Breast epithelium (tissue), 4 donors: ENCODE results near the gene CEP128. TPM values are rescaled to one million over a fixed set of nuclear protein-coding genes. Genes with fewer than 3 reads are reported as not detected.
"Not testable (repeated sequence)": the region's sequence is repeated elsewhere in the genome, so short reads cannot be mapped to it uniquely, and the experiment has no call there.

ENCODE experiments used
- DNase-seq, 2 donors: peaks; one replicate each; pipeline ENCODE4 v3.0.0-alpha.2; 2019; ENCODE audit warnings: low spot score in 2 of 2
- H3K27ac ChIP-seq, 2 donors: fragments of 200-600 bp; sonication (generic) in 1 of 2; one replicate each; pipeline ENCODE4 v1.5.1; 2016 to 2019; ENCODE audit warnings: mild to moderate bottlenecking in 1 of 2
- H3K27me3 ChIP-seq, 2 donors: fragments of 200-600 bp; sonication (generic) in 1 of 2; one replicate each; pipeline versions ENCODE4 v1.5.1 to v1.6.0; 2017 to 2019; ENCODE audit warnings: control low read depth in 1 of 2, mild to moderate bottlenecking in 1 of 2
- H3K36me3 ChIP-seq: fragments of 200-600 bp; one replicate; pipeline ENCODE4 v1.5.1; 2019
- H3K4me1 ChIP-seq, 2 donors: fragments of 200-600 bp; sonication (generic); one replicate each; pipeline ENCODE4 v1.5.1; 2016 to 2019; ENCODE audit warnings: control low read depth in 1 of 2
- H3K4me3 ChIP-seq, 3 donors: fragments of 200-600 bp; sonication (generic); 1 replicate in 2 of 3; 2 replicates in 1 of 3; pipeline ENCODE4 v1.5.1; 2016 to 2019; ENCODE audit warnings: mild to moderate bottlenecking in 3 of 3, moderate library complexity in 2 of 3
- H3K9me3 ChIP-seq, 2 donors: fragments of 200-600 bp; sonication (generic) in 1 of 2; one replicate each; pipeline ENCODE4 v1.5.1; 2016 to 2019; ENCODE audit warnings: control low read depth in 1 of 2
- CTCF ChIP-seq, 3 donors: fragments of 450-650 bp; IDR thresholded peaks; one replicate each; pipeline ENCODE4 v1.5.1; 2016 to 2017; ENCODE audit warnings: antibody characterized with exemption in 3 of 3, mild to moderate bottlenecking in 3 of 3, moderate library complexity in 3 of 3
- POLR2A ChIP-seq: fragments of 450-650 bp; IDR thresholded peaks from one replicate; pipeline ENCODE4 v1.6.1; 2016; ENCODE audit warnings: antibody characterized with exemption, mild to moderate bottlenecking, moderate library complexity
- POLR2AphosphoS5 ChIP-seq, 3 donors: sonication (generic); formaldehyde crosslinking; IDR thresholded peaks; one replicate each; pipeline ENCODE4 v1.6.1; 2017; ENCODE audit warnings: antibody characterized with exemption in 3 of 3
- intact Hi-C: fragments of 100-400 bp; cut with DNase I; formaldehyde crosslinking; loops from one replicate; pipeline ENCODE4 v1.15.1; 2023; ENCODE audit warnings: low total_unique reads
- total RNA-seq, 3 donors: library from RNA; depleted of rRNA; stranded (reverse); fragments of >200 nt; gene quantifications; one replicate each; pipeline ENCODE4 v1.1.0, GENCODE V29; 2016

Gene CEP128
- total RNA-seq, 3 donors from 2014 or later, result 10.2 to 16.1 (median 11.0) TPM

GRCh38 chr14:80955416-80955941 lies 13.9 kb upstream of the CEP128 start, which contains the start of gene TSHR:
Gene TSHR (plus strand): TSS chr14:80955621. CDS start chr14:80955681, 60 bp downstream.
- Histone ChIP-seq H3K36me3 (no peaks in the 10 kb centered on the region), H3K9me3 (no peaks in the 10 kb centered on the region), H3K4me3 (peak within 1 kb of the TSS; percentile 45 to 69 (median 55)), H3K27ac (no peak within 1 kb of the TSS), H3K27me3 (no peaks in the 10 kb centered on the region), H3K4me1 (peaks cover 0 to 2% of the 10 kb centered on the region in 2 donors)
- TF ChIP-seq CTCF (IDR thresholded peaks at IDR 0.05) (no peak), POLR2A (no peak), POLR2AphosphoS5 (IDR thresholded peaks at IDR 0.05) (no peak)
- intact Hi-C loops, result no loop called here
- DNase-seq, result no peak

DNA sequence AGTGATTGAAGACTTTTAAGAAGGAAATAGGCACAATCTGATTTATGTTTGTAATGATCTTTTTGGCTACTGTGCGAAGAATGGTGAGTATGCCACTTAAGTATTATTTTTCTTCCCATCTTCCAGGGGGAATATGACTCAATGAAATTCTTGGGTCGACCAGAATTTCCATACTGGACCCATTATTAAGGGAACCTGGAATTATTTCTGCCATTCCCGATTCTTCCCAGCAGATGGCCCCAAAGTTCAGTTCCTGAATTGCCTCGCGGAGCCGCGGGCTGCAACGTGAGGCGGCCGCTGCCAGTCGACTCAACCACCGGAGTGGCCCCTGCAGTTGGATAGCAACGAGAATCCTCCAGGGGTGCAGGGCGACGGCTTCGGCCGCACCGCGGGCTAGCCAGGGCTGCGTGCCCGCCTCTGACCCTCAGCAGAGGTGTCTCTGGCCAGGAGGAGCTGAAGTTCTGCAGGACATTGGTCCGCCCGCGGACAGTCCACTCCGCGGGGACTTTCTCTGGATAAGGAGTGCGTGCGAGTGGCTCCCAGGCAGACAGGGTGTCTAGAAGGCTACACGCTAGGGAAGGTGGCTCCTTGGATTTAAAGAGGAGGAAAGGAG lies 13.3 kb upstream of the CEP128 start:
- Histone ChIP-seq H3K27me3 (no peaks in the 10 kb centered on the region), H3K9me3 (no peaks in the 10 kb centered on the region), H3K36me3 (no peaks in the 10 kb centered on the region), H3K4me3 (peak overlapping the region; percentile 45 to 69 (median 55)), H3K4me1 (peaks cover 0 to 2% of the 10 kb centered on the region in 2 donors), H3K27ac (no peak overlapping the region)
- DNase-seq, result peak; percentile 53 to 80
- intact Hi-C loops, result loop anchor here (5.0 kb wide), 1 partner anchor 33 kb away; no protein-coding TSS in a partner anchor
- TF ChIP-seq POLR2A, result no peak
- TF ChIP-seq POLR2AphosphoS5 (IDR thresholded peaks at IDR 0.05), result peak in 2 of 3 donors; percentile 25 to 28
- peak; percentile 42 to 86 (median 82) for TF ChIP-seq CTCF (IDR thresholded peaks at IDR 0.05)

- not testable (repeated sequence) for H3K27me3 ChIP-seq, DNase-seq, H3K36me3 ChIP-seq, H3K9me3 ChIP-seq, H3K4me1 ChIP-seq, H3K4me3 ChIP-seq, H3K27ac ChIP-seq
- intact Hi-C loops, result loop anchor here (5.0 kb wide), 1 partner anchor 34 kb away; no protein-coding TSS in a partner anchor
These were observed 11.7 kb upstream of the CEP128 start for GRCh38 chr14:80953211-80953610.

- no peak for DNase-seq
- no peak for TF ChIP-seq POLR2AphosphoS5 (IDR thresholded peaks at IDR 0.05)
- no peak for TF ChIP-seq CTCF (IDR thresholded peaks at IDR 0.05)
- no peak for TF ChIP-seq POLR2A
- Histone ChIP-seq H3K4me1 (peaks cover 0 to 2% of the 10 kb centered on the region in 2 donors), H3K9me3 (no peaks in the 10 kb centered on the region), H3K27ac (no peak overlapping the region), H3K27me3 (no peaks in the 10 kb centered on the region), H3K4me3 (no peak overlapping the region), H3K36me3 (no peaks in the 10 kb centered on the region)
- intact Hi-C loops, result loop anchor here (5.0 kb wide), 1 partner anchor 36 kb away; no protein-coding TSS in a partner anchor
These were observed 10.0 kb upstream of the CEP128 start for GRCh38 chr14:80951491-80951890.

DNA sequence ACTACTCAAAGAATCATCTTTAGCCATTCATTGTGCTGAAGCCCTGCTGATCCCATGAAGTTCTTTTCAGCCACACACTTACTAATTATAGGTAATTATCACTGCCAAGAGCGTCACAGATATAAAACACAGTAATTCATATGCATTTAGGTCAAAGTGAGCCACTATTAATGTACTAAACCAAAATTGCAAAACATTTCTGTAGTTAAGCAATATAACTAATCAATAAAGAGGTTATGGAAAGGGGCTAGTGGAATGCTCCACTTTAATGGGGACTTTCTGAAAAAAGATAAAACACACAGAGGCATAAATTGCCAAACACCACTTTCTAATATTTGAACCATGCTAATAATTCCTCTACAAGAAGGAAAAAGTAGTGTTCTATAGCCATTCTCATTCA lies 6.8 kb upstream of the CEP128 start:
- H3K27ac ChIP-seq, result no peak overlapping the region
- no peak for DNase-seq
- no peaks in the 10 kb centered on the region for H3K36me3 ChIP-seq
- intact Hi-C loops, result loop anchor here (10.0 kb wide), 1 partner anchor 457 kb away; the partner anchor contains the start of gene STON2
- H3K4me3 ChIP-seq, result no peak overlapping the region
- no peaks in the 10 kb centered on the region for H3K9me3 ChIP-seq
- TF ChIP-seq POLR2A (no peak), CTCF (IDR thresholded peaks at IDR 0.05) (no peak), POLR2AphosphoS5 (IDR thresholded peaks at IDR 0.05) (no peak)
- no peaks in the 10 kb centered on the region for H3K27me3 ChIP-seq
- no peaks in the 10 kb centered on the region for H3K4me1 ChIP-seq
